GM21786 (cell line): Measurements from ENCODE around the gene RPAP3.

Experiments
- ATAC-seq: cut with Tn5 transposase; IDR thresholded peaks from one replicate; pipeline ENCODE4 v1.9.1; 2021; ENCODE audit not compliant: unreplicated experiment

The RPAP3 gene

DNA sequence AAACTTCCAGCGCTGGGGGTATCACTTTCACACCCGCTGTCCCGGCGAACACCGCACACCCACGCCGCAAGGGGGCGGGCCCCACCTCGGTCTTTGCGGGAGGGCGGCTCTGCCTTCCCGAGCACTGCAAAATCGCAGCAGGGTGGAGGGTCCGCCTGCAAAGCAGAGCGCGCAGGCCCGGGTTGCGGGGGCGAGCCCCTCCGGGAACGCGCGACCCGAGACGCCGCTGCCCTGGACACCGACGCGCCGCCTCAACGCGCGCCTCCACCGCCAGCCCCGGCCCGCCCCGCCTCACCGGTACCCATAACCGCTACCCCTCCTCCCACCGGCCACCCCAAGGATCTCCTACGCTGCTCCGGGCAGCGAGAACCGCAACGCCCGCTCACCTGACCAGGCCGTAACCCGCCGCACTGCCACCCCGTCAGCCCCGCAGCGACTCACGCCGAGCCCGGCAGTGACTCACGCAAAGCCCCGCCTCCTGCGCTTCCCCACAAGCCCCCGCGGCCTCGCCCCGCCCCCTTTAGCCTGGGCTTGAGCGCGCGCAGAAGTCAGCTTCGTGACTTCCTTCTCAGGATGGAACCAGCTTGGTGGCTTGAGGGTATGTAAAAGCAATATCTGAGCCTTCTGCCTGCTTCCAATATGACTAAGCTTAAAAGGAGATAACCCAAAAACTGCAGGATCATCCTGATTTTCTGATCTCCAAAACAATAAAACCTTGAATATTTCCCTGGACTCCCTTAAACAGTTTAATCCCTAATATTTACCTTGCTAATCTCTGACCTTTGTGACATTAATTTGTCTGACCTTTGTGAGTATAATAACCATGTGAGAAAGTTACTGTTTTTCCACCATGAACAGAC lies at the start of gene RPAP3:
RPAP3 (minus strand) TSS at position 465 of the 860 bp plus-strand sequence. CDS start 3,190 bp downstream, outside the sequence.
- ATAC-seq, result peak; percentile 82

- ATAC-seq, result peak; percentile 17
These were observed 49.1 kb upstream of the RPAP3 start for GRCh38 chr12:47754881-47755280.

- ATAC-seq, result no peak
These were observed 48.3 kb upstream of the RPAP3 start for GRCh38 chr12:47754126-47754525.

DNA sequence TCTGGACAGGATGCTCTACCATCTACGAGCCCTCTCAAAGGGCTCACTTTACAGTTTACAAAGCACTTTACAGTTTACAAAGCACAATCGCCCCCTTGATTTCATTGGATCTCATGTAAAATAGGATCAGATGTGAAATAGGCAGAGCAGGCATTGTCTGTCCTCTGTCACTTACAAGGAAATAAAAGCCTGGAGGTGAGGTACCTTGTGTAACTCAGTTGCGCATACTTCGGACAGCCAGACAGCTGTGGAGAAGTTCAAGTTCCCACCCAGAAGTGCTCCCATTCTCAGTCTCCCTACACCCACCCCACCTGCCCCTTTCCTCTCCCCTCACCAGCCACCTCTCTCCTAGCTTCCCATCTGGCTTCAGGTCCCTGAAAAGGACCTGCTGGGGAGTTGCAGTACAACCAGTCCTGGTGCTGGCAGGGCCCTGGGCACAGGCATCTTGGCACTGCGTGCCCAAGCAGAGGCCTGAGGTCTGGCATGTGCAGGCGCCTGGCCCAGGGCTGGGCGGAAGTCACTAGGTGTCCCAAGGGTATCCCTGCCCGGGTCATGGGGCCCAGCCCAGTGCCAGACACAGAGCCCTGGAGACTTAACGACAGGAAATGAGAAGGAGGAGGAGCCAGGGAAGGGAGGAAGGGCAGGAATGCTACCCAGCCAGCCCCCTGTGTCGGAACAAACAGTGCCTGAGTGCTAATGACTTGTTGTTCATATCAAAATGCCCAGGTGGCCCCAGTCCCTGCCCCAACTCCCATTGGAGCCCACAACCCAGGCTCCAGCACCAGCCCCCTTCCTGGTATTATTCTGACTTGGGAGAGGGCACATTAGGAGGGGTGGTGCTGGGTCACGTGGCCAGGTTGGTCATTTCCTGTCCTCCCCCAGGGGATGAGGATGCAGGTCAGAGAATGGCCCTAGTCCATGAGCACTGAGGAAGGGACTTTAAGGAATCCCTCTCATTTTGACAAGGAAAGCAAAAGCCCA lies 47.5 kb upstream of the RPAP3 start:
- no peak for ATAC-seq

DNA sequence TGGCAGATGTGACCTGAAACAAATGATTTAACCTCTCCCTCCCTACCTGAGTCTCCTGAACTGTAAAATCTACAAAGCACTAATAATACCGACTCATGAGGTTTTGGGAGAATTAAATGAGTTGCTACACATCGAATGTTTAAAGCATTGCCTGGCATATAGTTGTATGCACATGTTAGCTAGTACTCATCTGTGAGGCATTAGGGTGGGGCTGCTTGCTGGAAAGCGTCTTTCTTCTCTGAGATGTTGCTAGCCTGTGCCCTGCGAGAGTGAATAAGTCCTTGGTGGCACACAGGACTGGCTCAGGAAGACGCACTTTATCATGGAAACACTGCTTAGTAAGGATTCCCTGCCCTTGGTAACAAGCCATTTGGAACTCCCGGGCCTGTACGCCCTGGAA lies 46.7 kb upstream of the RPAP3 start:
- ATAC-seq, result no peak

DNA sequence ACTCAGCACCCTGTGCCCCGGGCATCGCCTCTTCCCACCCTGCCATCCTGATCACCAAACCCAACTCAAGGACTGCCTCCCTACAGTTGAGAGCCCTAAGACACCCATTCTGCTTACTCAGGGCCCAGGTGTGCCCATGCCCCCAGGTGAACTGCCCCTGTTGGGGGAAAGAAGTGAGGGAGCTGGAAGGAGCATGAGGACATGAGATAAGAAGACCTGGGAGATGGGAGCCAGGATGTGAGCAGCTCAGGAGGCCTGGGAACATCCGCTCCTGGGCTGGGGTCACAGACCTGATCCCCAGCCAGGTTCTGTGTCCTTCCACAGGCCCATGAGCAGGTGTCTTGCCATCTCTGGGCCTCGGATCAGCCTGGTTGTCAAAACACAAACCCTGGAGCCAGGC lies 46.3 kb upstream of the RPAP3 start:
- no peak for ATAC-seq

DNA sequence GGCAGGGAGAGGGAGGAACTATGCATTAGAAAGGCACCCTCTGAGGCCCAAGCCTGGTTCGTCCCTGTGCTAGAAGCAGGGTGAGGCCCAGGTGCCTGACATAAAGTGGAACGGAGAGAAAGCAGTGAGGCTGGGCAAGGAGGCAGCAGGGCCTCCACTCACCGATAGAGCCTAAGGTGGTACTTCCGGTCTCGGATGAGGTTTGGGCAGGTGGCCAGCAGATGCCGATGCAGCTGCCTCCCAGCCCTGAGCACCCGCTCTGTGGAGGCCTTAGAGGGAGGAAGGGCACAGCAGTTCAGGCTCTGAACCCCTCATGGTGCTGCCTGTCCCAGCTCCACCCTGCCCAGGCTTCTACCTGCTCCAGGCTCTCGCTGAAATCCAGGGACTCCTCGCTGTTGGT lies 45.7 kb upstream of the RPAP3 start:
- ATAC-seq, result no peak

- no peak for ATAC-seq
These were observed 45.2 kb upstream of the RPAP3 start for GRCh38 chr12:47750916-47751470.

- no peak for ATAC-seq
These were observed 44.5 kb upstream of the RPAP3 start for GRCh38 chr12:47750229-47750798.

DNA sequence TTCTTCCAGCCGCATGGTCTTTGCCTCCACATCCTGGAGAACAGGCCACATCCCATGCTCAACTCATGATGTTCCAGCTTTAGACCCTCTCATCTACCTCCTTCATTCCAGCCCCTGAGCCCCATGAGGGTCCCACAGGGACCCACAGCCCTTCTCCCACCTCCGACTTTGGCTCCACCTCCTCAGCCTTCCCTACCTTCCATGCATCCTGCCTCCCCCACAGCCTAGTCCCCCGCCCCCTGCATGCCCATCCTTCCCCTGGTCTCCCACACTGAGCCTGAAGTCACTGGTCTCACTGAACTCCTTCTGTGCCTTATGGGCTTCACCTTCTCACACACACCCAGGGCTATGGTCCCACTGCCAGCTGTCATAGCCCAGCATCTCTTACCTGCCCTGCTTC lies 43.1 kb upstream of the RPAP3 start:
- no peak for ATAC-seq

GRCh38 chr12:47748507-47748828 lies 42.6 kb upstream of the RPAP3 start:
- no peak for ATAC-seq

DNA sequence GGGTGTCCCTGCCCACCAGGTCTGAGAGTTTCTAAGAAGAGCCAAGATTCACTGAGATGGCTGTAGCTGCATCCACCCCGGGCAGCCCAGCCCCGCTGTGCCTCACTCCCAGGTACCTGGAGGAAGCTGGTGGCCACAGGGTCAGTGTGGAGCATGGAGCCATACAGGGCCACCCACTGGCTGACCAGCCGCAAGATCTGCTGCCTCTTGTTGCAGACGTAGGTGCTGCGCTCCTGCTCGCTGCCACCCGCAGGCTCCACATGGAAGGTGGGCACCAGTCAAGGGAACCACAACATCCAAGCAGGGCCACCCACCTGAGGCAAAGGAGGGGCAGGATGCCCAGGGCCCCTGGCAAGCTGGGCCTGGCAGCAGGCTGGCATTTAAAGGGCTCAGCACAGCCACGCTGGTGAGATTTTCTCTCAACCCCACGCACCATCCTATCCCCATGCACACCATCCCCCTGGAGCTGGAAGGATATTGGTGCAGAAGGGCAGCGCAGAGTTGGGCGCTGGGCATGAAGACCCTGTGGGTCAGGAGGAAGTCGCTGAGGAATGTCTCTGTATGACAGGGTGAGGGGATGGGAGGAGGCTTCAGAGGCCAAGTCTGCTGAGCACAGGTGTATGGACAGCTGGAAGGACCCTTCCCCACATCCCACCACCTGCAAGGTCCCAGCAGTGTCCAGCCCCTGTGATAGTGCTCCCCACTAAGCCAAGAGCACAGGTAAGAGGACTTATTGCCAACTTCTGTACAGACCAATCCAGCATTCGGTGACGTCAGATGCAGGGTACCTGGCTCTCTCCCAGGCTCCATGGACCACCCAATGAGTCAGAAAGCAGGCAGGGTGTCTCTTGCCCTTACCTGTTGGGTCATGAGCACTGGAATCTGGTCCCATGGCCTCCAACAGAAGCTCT lies 42.0 kb upstream of the RPAP3 start:
- ATAC-seq, result no peak

DNA sequence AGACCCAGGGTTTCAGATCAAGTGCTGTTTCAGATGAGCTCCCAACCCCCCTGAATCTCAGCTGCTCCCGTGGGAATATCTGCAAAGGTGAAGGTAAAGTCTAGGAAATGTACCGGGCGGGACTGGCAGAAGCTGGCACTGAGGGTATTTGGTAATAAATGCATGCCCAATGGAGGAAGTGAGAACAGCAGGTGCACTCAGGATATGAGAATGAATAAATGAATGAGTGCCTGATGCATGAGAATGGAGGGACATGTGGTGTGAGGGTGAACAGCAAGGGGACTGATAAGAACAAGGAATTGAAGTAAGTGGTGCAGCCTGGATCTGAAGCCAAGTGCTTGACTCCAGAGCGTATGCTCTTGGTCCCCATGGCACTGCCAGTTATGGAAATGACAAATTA lies 41.3 kb upstream of the RPAP3 start:
- ATAC-seq, result no peak

DNA sequence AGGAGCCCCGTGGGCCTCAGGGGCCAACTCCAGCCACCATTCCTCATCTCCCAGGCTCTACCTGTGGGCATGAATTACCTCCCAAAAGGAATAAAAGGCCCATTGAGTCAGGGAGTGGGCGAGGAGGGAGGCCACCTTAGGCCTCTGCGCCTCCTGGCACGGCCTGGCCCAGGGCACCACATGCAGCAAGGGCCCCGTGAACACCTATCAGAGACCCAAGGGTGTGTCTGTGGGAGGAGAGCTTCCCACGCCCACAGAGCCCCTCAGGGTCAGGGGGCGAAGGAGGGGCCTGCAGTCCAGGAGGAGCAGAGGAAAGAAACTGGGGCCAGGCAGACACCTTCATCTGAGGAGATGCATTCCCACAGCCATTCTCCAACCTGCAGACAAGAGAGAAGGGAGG lies 40.7 kb upstream of the RPAP3 start:
- no peak for ATAC-seq

GRCh38 chr12:47746073-47746472 lies 40.2 kb upstream of the RPAP3 start:
- no peak for ATAC-seq

- no peak for ATAC-seq
These were observed 39.7 kb upstream of the RPAP3 start for GRCh38 chr12:47745485-47746041.

DNA sequence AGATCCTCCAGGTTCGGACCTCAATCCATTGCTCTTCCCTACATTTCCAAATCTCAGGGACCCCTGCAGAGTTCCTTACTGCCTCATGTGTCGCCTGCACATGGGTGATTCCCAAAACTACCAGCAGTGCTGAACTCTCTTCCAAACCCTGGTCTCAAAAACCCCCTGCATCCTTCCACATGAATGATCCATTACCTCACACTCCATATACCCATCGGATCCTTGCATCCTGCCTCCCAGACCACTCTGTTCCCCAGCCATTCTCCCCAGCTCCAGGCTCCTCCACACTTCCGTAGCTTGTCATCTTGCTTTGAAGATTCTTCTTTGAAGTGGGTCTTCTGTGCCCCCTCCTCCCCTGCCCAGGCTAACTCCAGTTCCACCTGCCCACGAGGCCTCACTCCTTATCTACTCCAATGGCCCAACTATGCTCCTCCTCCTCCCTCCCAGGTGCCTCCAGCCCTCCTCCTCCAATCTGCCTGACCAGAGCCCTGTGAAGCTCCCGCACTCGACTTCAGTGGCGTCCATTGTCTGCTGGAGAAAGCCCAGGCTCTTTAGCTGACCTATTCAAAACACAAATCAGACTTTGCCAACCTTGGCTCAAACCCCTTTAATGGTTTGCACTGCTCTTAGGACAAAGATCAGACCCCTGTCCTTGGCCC lies 39.1 kb upstream of the RPAP3 start:
- no peak for ATAC-seq

DNA sequence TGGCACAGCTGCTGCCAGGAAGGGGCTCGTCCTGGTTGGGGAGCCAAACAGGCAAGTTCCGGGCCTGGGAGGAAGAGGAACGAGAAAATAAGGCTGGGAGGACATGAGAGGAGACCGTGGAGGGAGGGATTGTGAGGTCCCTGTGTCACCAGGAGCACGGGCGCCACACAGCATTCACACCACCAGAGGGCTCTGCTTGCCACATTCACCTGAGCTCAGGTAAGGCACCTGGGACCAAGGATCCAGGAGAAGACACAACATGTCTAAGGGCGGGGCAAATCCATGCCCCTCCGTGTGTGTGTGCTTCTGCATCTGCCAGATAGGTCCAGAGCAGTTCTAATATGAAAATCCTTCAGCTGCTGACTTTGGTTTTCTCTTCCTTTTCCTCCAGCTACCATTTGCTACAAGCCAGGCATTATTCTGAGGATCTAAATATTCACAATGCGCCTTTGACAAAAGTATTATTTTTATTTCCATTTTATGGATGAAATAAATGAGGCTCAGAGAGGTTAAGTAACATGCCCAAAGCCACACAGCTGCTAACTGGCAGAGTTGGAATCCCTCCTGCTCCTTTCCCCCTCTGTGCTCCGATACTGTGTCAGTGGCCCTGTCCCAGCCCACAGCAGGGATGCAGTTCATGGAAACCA lies 38.3 kb upstream of the RPAP3 start:
- no peak for ATAC-seq

- no peak for ATAC-seq
These were observed 37.6 kb upstream of the RPAP3 start for GRCh38 chr12:47743311-47743860.
